ENCODE measurements around the gene STAMBP.

GRCh38 chr2:73917296-73917695 lies 88.5 kb downstream of the STAMBP start:
- no peak for TF ChIP-seq CTCF (IDR thresholded peaks at IDR 0.05 in 2 of 3, conservative IDR thresholded peaks at IDR 0.05 in 1 of 3; ENCODE audit: insufficient read depth in 2 of 3, low read depth in 1 of 3, low read length in 3 of 3)
- no peak for TF ChIP-seq NFE2L1 (tag; IDR thresholded peaks at IDR 0.05; ENCODE audit: borderline replicate concordance, low read depth)
- TF ChIP-seq NR2C2 (CRISPR knock-in tag; IDR thresholded peaks at IDR 0.05), result no peak
- no peak for TF ChIP-seq NR2C2 (tag; IDR thresholded peaks at IDR 0.05)
- TF ChIP-seq BCL6 (CRISPR knock-in tag; IDR thresholded peaks at IDR 0.05), result no peak
- TF ChIP-seq ZNF318 (IDR thresholded peaks at IDR 0.05; ENCODE audit: borderline replicate concordance in 1 of 2, low read depth in 1 of 2), result no peak
- TF ChIP-seq JUNB (CRISPR knock-in tag; conservative IDR thresholded peaks at IDR 0.05), result no peak
- TF ChIP-seq GMEB1 (CRISPR knock-in tag; IDR thresholded peaks at IDR 0.05), result no peak
- no peak for TF ChIP-seq MYBL2 (IDR thresholded peaks at IDR 0.05; ENCODE audit: low read depth)
- no peak for TF ChIP-seq MYBL2 (CRISPR knock-in tag; IDR thresholded peaks at IDR 0.05; ENCODE audit: borderline replicate concordance)
- no peak for TF ChIP-seq SFPQ (IDR thresholded peaks at IDR 0.05; ENCODE audit: low read depth, low read length)
- TF ChIP-seq ZNF696 (CRISPR knock-in tag; conservative IDR thresholded peaks at IDR 0.05), result no peak
- no peak for TF ChIP-seq SIRT6 (IDR thresholded peaks at IDR 0.05; ENCODE audit: low read depth, low read length)
- TF ChIP-seq ZFPM2 (CRISPR knock-in tag; IDR thresholded peaks at IDR 0.05), result no peak
- no peak for TF ChIP-seq ZNF512 (tag; IDR thresholded peaks at IDR 0.05)
